H1 (cell line): Measurements from ENCODE around the gene NOC2L. TPM values are rescaled to one million over a fixed set of nuclear protein-coding genes. Genes with fewer than 3 reads are reported as not detected.

Experiments
- CBX5 ChIP-seq: fragments of 300-800, 300-1000 bp; sonication (generic); IDR thresholded peaks from 2 replicates; pipeline ENCODE4 v1.7.1; 2016; ENCODE audit warnings: antibody characterized with exemption, low read length, low read depth
- EGR1 ChIP-seq: IDR thresholded peaks from 2 replicates; pipeline ENCODE4 v1.6.1; 2011; ENCODE audit warnings: low read depth, low read length, borderline replicate concordance
- SP2 ChIP-seq: IDR thresholded peaks from 2 replicates; pipeline ENCODE4 v1.6.1; 2012; ENCODE audit warnings: mild to moderate bottlenecking, low read length, inconsistent platforms
- polyA plus RNA-seq, 7 experiments: library from polyadenylated mRNA; depleted of rRNA in 3 of 7; stranded (reverse) in 5 of 7; unstranded in 2 of 7; fragments of >200 nt in 5 of 7; fragments of 200-250 nt in 2 of 7; gene quantifications; 1 replicate in 5 of 7; 2 replicates in 1 of 7; 4 replicates in 1 of 7; pipeline versions ENCODE4 v1.2.1 to v1.2.3, GENCODE V29; 2011 to 2013; ENCODE audit warnings: missing spikeins in 2 of 7, mixed read lengths in 2 of 7
- total RNA-seq: library from RNA; stranded (reverse); fragmentation: NEBNext Ultra II Directional; extraction: Animal tissue kit (Norgen Biotek cat#: 25700); gene quantifications from 2 replicates; pipeline ENCODE4 v1.2.1, GENCODE V29; 2021

Gene NOC2L
- total and polyA plus RNA-seq, 2 of the 8 experiments (the other 6 are each of a cell fraction or from before 2014, with no cell fraction given): 74.7 to 130 TPM

DNA sequence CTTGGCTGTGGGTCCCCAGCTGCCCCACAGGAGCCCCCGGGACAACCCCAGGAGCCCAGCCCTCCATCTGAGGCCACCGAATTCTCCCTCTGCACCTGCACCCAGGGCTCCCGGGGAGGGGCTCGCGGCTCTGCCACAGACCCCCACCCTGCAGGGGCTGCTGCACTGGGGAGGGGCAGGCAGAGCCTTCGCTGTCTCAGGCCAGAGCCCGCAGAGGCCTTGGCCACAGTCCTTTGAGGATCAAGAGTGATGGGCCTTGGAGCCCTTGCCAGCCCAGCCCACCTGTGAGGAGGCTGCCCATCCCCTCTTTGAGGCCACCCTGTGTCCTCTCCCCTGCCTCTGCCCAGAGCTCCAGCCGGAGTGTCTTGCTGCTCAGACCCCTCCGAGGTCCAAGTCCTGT lies 16.3 kb upstream of the NOC2L start (continued):
- no peak for TF ChIP-seq CBX5
- no peak for TF ChIP-seq EGR1
- no peak for TF ChIP-seq SP2
